Trophoblast cell (in vitro differentiated cells and primary cell): Measurements from ENCODE around the gene ITGB8.
"Not testable (repeated sequence)": the region's sequence is repeated elsewhere in the genome, so short reads cannot be mapped to it uniquely, and the experiment has no call there.

ENCODE experiments used
- DNase-seq, 2 donors: peaks; one replicate each; pipeline ENCODE4 v3.0.0-alpha.2; 2016
- H2AFZ ChIP-seq: 2 replicates; pipeline ENCODE4 v1.6.1; 2013; ENCODE audit warnings: low read length, moderate library complexity, mild to moderate bottlenecking; ENCODE audit not compliant: insufficient read depth, poor library complexity
- H2AK5ac ChIP-seq: 2 replicates; pipeline ENCODE4 v1.6.1; 2013; ENCODE audit warnings: mild to moderate bottlenecking, low read length
- H2BK120ac ChIP-seq: 2 replicates; pipeline ENCODE4 v1.6.1; 2013; ENCODE audit warnings: low read length, mild to moderate bottlenecking, moderate library complexity; ENCODE audit not compliant: insufficient read depth, poor library complexity
- H2BK12ac ChIP-seq: 2 replicates; pipeline ENCODE4 v1.6.1; 2013; ENCODE audit warnings: mild to moderate bottlenecking, low read length, moderate library complexity
- H2BK5ac ChIP-seq: 2 replicates; pipeline ENCODE4 v1.6.1; 2013; ENCODE audit warnings: low read length, low read depth, moderate library complexity, mild to moderate bottlenecking; ENCODE audit not compliant: poor library complexity
- H3K14ac ChIP-seq: 2 replicates; pipeline ENCODE4 v1.6.1; 2013; ENCODE audit warnings: mild to moderate bottlenecking, low read length
- H3K18ac ChIP-seq: 2 replicates; pipeline ENCODE4 v1.6.1; 2013; ENCODE audit warnings: mild to moderate bottlenecking, low read length
- H3K23ac ChIP-seq: 2 replicates; pipeline ENCODE4 v1.6.1; 2013; ENCODE audit warnings: low read length
- H3K27ac ChIP-seq: 2 replicates; pipeline ENCODE4 v1.5.1; 2013; ENCODE audit warnings: low read depth, mild to moderate bottlenecking, inconsistent platforms, low read length, moderate library complexity
- H3K27me3 ChIP-seq: 2 replicates; pipeline ENCODE4 v1.6.1; 2013; ENCODE audit warnings: inconsistent platforms, mild to moderate bottlenecking, low read length, moderate library complexity; ENCODE audit not compliant: insufficient read depth
- H3K36me3 ChIP-seq, 2 experiments: 1 replicate in 1 of 2; 2 replicates in 1 of 2; pipeline ENCODE4 v1.6.1; 2013; ENCODE audit warnings: low read length in 2 of 2, mild to moderate bottlenecking in 2 of 2, moderate library complexity in 1 of 2; ENCODE audit not compliant: insufficient read depth in 2 of 2, control insufficient read depth in 1 of 2
- H3K4ac ChIP-seq: 2 replicates; pipeline ENCODE4 v1.6.1; 2013; ENCODE audit warnings: low read depth, mild to moderate bottlenecking, low read length, moderate library complexity
- H3K4me1 ChIP-seq, 2 experiments: 1 replicate in 1 of 2; 2 replicates in 1 of 2; pipeline ENCODE4 v1.6.1; 2013; ENCODE audit warnings: low read length in 2 of 2, mild to moderate bottlenecking in 2 of 2, moderate library complexity in 1 of 2; ENCODE audit not compliant: insufficient read depth in 2 of 2, control insufficient read depth in 1 of 2
- H3K4me2 ChIP-seq: 2 replicates; pipeline ENCODE4 v1.6.1; 2013; ENCODE audit warnings: inconsistent platforms, mild to moderate bottlenecking, low read length, moderate library complexity
- H3K4me3 ChIP-seq: 2 replicates; pipeline ENCODE4 v1.5.1; 2013; ENCODE audit warnings: mild to moderate bottlenecking, low read depth, low read length, inconsistent platforms
- H3K79me1 ChIP-seq: one replicate; pipeline ENCODE4 v1.6.1; 2013; ENCODE audit warnings: low read length
- H3K79me2 ChIP-seq: 2 replicates; pipeline ENCODE4 v1.6.1; 2013; ENCODE audit warnings: low read length, mild to moderate bottlenecking; ENCODE audit not compliant: control insufficient read depth, insufficient read depth, poor library complexity
- H3K9ac ChIP-seq: 2 replicates; pipeline ENCODE4 v1.6.1; 2013; ENCODE audit warnings: mild to moderate bottlenecking, low read length
- H3K9me3 ChIP-seq: 2 replicates; pipeline ENCODE4 v1.6.1; 2013; ENCODE audit warnings: low read depth, mild to moderate bottlenecking, control low read depth, inconsistent platforms, low read length; ENCODE audit not compliant: insufficient read depth
- H4K12ac ChIP-seq: 2 replicates; pipeline ENCODE4 v1.6.1; 2013; ENCODE audit warnings: low read depth, mild to moderate bottlenecking, low read length, moderate library complexity
- H4K8ac ChIP-seq: 2 replicates; pipeline ENCODE4 v1.6.1; 2013; ENCODE audit warnings: low read depth, mild to moderate bottlenecking, low read length, moderate library complexity
- H4K91ac ChIP-seq: one replicate; pipeline ENCODE4 v1.6.1; 2013; ENCODE audit warnings: low read depth, mild to moderate bottlenecking, low read length, moderate library complexity
- whole genome bisulfite sequencing: extraction: QIAGEN DNeasy Blood & Tissue Kit; methylation state at CpG from one replicate; pipeline ENCODE4 v1.1.7; 2013; ENCODE audit warnings: missing lambda C conversion rate; ENCODE audit not compliant: insufficient read length, insufficient coverage; ENCODE audit errors: extremely low coverage; 5-methylcytosine and 5-hydroxymethylcytosine counted together

ITGB8 gene

GRCh38 chr7:20385126-20385525 is 54.4 kb downstream of the ITGB8 start:
- no CpG with 5 or more reads among the region's 1 CpG for WGBS
- H3K79me2 ChIP-seq = no peaks in the 10 kb centered on the region
- no peak overlapping the region for H4K8ac ChIP-seq
- H4K12ac ChIP-seq = no peak overlapping the region
- H3K27ac ChIP-seq = no peak overlapping the region
- H3K4ac ChIP-seq = no peak overlapping the region
- H2AFZ ChIP-seq = no peak overlapping the region
- H3K18ac ChIP-seq = no peak overlapping the region
- no peak overlapping the region for H3K4me2 ChIP-seq
- H3K23ac ChIP-seq = no peak overlapping the region
- no peaks in the 10 kb centered on the region for H3K4me1 ChIP-seq
- H3K79me1 ChIP-seq = no peaks in the 10 kb centered on the region
- no peak for DNase-seq
- H3K9me3 ChIP-seq = no peaks in the 10 kb centered on the region
- no peak overlapping the region for H3K4me3 ChIP-seq
- no peak overlapping the region for H2BK5ac ChIP-seq
- no peaks in the 10 kb centered on the region for H3K27me3 ChIP-seq
- H3K9ac ChIP-seq = no peak overlapping the region
- no peaks in the 10 kb centered on the region for H3K36me3 ChIP-seq
- H2AK5ac ChIP-seq = no peak overlapping the region
- no peak overlapping the region for H3K14ac ChIP-seq
- no peak overlapping the region for H4K91ac ChIP-seq
- no peak overlapping the region for H2BK12ac ChIP-seq
- H2BK120ac ChIP-seq = no peak overlapping the region

- H2BK120ac ChIP-seq = no peak overlapping the region
- H3K14ac ChIP-seq = no peak overlapping the region
- no peak overlapping the region for H3K23ac ChIP-seq
- H3K4me2 ChIP-seq = no peak overlapping the region
- no peaks in the 10 kb centered on the region for H3K27me3 ChIP-seq
- no peak overlapping the region for H2BK5ac ChIP-seq
- no peak overlapping the region for H2BK12ac ChIP-seq
- no peak overlapping the region for H4K12ac ChIP-seq
- H3K4me3 ChIP-seq = no peak overlapping the region
- no peak overlapping the region for H3K4ac ChIP-seq
- H4K91ac ChIP-seq = no peak overlapping the region
- DNase-seq = no peak
- H3K27ac ChIP-seq = no peak overlapping the region
- H2AFZ ChIP-seq = no peak overlapping the region
- no CpG with 5 or more reads among the region's 1 CpG for WGBS
- no peaks in the 10 kb centered on the region for H3K4me1 ChIP-seq
- H2AK5ac ChIP-seq = no peak overlapping the region
- no peaks in the 10 kb centered on the region for H3K79me2 ChIP-seq
- H4K8ac ChIP-seq = no peak overlapping the region
- H3K18ac ChIP-seq = no peak overlapping the region
- no peaks in the 10 kb centered on the region for H3K36me3 ChIP-seq
- H3K79me1 ChIP-seq = no peaks in the 10 kb centered on the region
- H3K9me3 ChIP-seq = no peaks in the 10 kb centered on the region
- no peak overlapping the region for H3K9ac ChIP-seq
Measured at GRCh38 chr7:20388084-20388483, 57.4 kb downstream of the ITGB8 start.

GRCh38 chr7:20389192-20389591 is 58.5 kb downstream of the ITGB8 start:
- H3K79me2 ChIP-seq, H3K79me1 ChIP-seq, H3K4me1 ChIP-seq, H2AFZ ChIP-seq, H3K27me3 ChIP-seq, H3K36me3 ChIP-seq, H3K9me3 ChIP-seq, H3K18ac ChIP-seq, H4K12ac ChIP-seq, H3K23ac ChIP-seq, H2BK12ac ChIP-seq, H2BK120ac ChIP-seq, H2BK5ac ChIP-seq, H3K4ac ChIP-seq, H3K14ac ChIP-seq, H2AK5ac ChIP-seq, H3K4me3 ChIP-seq, H3K4me2 ChIP-seq, DNase-seq, H4K8ac ChIP-seq, H4K91ac ChIP-seq, H3K27ac ChIP-seq, H3K9ac ChIP-seq: not testable (repeated sequence)
- no CpG with 5 or more reads among the region's 2 CpGs for WGBS

- Histone ChIP-seq H3K9ac (no peak overlapping the region), H3K4me2 (no peak overlapping the region), H2BK5ac (no peak overlapping the region), H3K36me3 (no peaks in the 10 kb centered on the region), H2AFZ (no peak overlapping the region), H2AK5ac (no peak overlapping the region), H2BK12ac (no peak overlapping the region), H3K27ac (no peak overlapping the region), H3K79me1 (no peaks in the 10 kb centered on the region), H2BK120ac (no peak overlapping the region), H3K14ac (no peak overlapping the region), H3K4me1 (no peaks in the 10 kb centered on the region), H3K4ac (no peak overlapping the region), H3K79me2 (no peaks in the 10 kb centered on the region), H4K12ac (no peak overlapping the region), H4K91ac (no peak overlapping the region), H3K23ac (no peak overlapping the region), H3K18ac (no peak overlapping the region), H3K27me3 (no peaks in the 10 kb centered on the region), H4K8ac (no peak overlapping the region), H3K4me3 (no peak overlapping the region), H3K9me3 (no peaks in the 10 kb centered on the region)
- WGBS = no CpG with 5 or more reads among the region's 2 CpGs
- DNase-seq = no peak
Measured at GRCh38 chr7:20393021-20393610, 62.4 kb downstream of the ITGB8 start.
